GM19023 (cell line): ENCODE data around the gene MRFAP1.
A peak's percentile ranks its signal among the peaks of the same experiment; 100 is the strongest.

Source experiments
- ATAC-seq: cut with Tn5 transposase; IDR thresholded peaks from one replicate; pipeline ENCODE4 v1.9.1; 2021; ENCODE audit warnings: mild to moderate bottlenecking, moderate library complexity; ENCODE audit not compliant: unreplicated experiment

Gene MRFAP1

DNA sequence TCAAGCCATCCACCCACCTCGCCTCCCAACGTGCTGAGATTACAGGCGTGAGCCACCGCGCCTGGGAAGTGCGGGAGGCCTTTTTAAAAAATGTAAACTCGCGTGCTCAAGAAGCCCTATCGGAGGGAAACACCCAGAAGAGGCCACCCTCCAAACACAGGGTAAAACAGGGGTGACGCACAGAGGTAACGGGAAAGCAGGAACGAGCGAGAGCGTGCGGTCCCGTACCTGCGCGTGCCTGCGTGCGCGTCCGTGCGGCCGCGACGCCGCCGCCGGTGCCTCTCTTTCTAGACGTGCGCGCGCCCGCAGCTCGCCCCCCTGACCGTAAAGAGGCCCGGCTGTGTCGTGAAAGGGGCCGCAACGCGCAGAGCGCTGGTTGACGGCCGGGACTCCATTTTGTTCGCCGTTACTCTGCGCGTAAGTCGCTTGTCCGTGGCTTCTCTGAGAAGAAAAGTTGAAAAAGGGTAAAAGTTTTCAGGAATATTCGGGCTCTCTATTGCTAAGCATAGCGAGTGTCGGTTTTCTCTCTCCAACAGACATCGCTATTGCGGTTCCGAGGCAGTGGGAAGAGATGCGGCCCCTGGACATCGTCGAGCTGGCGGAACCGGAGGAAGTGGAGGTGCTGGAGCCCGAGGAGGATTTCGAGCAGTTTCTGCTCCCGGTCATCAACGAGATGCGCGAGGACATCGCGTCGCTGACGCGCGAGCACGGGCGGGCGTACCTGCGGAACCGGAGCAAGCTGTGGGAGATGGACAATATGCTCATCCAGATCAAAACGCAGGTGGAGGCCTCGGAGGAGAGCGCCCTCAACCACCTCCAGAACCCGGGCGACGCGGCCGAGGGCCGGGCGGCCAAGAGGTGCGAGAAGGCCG, at the start of gene MRFAP1:
MRFAP1 (plus strand) TSS at position 394 of the 872 bp plus-strand sequence; CDS start at position 572, 178 bp downstream.
- ATAC-seq = peak; percentile 77

GRCh38 chr4:6591313-6591712, 49.2 kb upstream of the MRFAP1 start:
- ATAC-seq = no peak

DNA sequence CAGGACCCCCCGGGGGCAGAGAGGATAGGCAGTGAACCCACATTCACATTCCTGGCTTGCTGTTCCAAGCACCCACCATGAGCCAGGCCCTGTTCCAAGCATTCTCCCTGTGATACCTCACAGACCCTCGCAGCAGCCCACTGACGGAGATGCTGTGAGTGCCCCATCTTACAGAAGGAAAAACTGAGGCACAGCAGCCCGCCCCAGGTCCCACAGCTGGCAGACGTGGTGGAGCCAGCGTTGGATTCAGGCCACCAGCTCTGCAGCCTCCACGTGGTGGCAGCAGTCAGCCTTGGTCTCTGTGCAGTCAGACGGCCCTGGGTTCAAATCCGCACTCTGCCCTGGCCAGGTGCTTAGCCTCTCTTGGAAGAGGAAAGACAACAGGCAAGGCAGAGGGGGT, 48.7 kb upstream of the MRFAP1 start:
- ATAC-seq = no peak

DNA sequence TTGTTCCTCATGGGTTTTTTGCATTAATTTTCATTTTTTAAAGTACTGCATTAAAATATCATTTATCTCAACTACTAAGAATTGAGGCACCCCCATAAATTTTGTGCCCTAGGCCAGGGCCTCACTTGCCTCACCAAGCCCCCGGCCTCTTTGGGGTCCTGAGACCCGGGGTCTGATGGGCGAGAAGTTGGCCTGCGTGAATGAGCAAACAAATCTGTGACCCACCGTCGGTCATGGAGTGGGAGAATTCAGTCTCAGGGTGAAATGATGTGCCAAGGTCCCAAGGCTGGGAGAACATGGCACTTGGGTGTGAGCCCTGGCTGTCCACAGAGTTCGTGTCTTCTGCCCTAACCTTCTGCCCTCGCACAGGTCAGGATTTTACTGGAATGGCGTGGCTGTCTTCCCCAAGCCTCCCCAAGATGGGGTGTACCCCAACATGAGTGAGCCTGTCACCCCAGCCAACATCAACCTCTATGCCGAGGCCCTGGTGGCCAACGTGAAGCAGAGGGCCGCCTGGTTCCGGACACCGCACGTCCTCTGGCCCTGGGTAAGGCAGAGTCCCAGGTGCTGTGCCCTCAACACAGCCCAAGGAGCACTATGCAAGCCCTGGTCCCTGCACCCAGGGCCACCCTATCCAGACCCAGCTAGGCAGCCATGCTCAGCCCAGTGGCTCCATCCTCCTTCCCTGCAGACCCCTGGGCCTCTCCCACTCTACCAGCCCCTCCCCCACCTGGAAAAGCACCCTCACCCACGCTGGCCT, 47.5 kb upstream of the MRFAP1 start:
- ATAC-seq = no peak

DNA sequence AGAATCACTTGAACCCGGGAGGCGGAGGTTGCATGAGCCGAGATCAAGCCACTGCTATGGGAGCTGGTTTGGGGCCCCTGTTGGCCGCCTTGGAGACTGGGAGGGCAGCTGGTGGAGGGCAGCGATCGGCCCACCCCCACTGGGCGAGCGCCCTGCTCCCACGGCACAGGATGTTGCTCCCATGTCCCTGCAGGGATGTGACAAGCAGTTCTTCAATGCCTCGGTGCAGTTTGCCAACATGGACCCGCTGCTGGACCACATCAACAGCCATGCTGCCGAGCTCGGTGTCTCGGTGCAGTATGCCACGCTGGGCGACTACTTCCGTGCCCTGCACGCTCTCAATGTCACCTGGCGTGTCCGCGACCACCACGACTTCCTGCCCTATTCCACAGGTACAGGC, 46.1 kb upstream of the MRFAP1 start:
- ATAC-seq = no peak

- no peak for ATAC-seq
Measured at GRCh38 chr4:6594826-6595355, 45.6 kb upstream of the MRFAP1 start.

- ATAC-seq = no peak
Measured at GRCh38 chr4:6595897-6596537, 44.5 kb upstream of the MRFAP1 start.

- ATAC-seq = no peak
Measured at GRCh38 chr4:6596948-6597347, 43.5 kb upstream of the MRFAP1 start.

DNA sequence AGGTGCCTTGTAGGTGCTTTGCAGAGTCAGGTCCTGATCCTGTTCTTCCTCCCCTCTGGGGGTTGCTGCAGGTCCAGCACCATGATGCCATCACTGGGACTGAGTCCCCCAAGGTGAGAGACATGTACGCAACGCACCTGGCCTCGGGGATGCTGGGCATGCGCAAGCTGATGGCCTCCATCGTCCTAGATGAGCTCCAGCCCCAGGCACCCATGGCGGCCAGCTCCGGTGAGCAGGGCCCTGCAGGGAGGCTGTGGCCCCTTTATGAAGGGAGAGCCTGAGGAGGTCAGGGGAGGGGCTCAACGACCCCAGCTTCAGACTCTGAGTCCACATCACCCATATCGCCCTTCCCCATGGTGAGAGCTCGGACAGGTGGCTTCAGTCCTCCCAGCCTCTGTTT, 42.4 kb upstream of the MRFAP1 start:
- ATAC-seq = no peak

DNA sequence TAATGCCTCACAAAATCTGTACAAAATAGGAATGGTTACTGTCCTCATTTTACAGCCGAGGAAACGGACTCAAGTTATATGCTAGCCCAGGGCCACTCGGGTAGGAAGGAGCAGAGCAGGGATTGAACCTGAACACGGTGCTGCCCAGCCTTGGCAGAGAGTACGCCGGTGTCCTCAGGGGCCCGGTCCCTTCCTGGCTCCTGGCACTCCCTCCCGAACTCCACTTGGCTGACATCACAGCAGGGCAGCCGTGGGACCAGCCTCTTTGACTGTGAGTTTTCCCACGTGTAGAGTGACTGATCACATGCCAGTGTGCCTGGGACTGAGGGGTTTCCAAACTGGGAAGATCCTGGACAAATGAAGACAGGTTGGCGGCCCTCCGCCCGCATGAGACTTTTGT, 41.8 kb upstream of the MRFAP1 start:
- ATAC-seq = no peak

DNA sequence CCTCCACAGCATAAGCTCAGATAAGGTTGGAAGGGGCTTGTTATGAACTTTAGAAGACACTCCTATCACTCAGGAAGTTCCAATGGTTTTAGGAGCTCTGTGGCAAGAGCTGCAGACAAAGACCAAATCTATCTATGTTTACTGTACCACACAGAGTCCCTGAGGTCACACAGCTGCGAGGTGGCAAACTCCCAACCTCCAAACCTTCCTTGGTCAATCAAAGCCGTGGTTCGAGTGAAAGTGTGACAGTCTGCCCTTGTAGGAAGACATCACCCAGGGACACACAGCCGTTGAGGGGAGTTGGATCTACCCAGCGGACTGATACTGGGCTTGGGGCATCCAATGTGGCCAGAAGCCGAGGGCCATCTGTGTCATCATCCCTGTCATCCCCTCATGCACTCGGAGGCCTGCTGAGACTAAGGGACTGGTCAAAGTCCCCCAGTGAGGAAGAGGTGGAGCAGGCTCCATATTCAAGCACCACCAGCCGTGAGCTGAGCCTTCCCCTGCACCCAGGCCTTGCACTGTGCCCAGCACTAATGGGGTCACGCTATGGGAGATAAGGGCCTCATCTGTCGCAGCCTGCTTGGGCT, 38.7 kb upstream of the MRFAP1 start:
- no peak for ATAC-seq

DNA sequence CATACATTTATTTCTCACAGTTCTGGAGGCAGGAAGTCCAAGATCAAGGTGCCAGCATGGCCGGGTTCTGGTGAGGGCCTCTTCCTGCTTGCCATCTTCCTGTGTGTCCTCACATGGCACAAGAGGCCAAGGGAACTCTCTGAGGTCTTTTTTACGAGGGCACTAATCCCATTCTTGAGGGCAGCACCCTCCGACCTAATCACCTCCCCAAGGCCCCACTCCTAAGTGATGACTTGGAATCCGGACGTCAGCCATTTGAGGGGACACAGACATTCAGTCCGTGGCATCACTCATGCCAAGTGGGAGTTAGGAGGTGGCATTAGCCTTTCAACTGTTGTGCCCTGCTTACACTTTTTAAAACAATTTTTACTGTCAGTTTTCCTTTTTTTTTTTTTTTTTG, 38.2 kb upstream of the MRFAP1 start:
- no peak for ATAC-seq

DNA sequence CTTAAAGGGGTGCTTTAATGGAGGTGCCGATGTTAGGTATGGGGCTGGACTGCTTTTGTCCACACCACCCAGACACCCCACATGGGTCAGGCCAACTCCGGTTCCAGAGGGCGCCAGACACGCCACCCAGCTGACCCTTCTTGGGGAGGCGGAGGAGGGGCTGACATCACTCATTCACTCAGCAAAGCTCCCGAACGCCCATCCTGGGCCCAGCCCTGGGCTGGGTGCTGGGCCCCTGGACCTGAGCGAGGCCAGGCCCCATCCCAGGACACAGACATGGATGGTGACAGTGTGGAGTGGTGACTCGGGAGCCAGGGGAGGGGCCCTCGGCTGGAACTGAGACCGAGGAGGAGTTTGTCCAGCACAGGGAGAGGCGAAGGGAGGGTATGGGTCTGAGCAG, 37.4 kb upstream of the MRFAP1 start:
- ATAC-seq = no peak

DNA sequence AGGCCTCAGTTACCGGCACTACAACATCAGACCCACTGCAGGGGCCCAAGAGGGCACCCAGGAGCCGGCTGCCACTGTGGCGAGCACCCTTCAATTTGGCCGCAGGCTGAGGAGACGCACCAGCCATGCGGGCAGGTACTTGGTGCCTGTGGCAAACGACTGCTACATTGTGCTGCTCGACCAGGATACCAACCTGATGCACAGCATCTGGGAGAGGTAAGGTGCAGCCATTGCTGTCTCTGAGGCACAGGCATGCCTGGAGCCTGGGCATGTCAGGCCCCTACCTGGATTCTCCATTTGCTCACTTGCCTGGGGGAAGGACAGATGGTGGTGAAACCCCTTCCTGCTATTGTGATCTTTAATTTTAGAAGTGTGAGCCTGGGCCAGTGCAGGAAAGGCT, 35.4 kb upstream of the MRFAP1 start:
- no peak for ATAC-seq

DNA sequence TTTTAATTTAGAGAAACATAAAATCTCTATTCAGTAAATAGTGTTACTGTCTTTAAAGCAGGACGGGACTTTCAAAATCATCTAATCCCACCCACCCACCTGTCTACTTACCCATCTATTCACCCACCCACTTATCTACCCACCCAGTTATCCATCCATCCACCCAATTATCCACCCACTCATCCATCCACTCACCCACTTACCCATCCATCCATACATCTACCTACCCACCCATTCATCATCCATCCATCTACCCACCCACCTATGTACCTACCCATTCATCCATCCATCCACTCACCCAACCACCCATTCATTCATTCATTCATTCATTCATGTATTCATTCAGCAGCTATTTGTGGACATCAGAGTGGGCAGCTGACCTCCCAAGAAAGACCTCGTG, 34.9 kb upstream of the MRFAP1 start:
- ATAC-seq = no peak

DNA sequence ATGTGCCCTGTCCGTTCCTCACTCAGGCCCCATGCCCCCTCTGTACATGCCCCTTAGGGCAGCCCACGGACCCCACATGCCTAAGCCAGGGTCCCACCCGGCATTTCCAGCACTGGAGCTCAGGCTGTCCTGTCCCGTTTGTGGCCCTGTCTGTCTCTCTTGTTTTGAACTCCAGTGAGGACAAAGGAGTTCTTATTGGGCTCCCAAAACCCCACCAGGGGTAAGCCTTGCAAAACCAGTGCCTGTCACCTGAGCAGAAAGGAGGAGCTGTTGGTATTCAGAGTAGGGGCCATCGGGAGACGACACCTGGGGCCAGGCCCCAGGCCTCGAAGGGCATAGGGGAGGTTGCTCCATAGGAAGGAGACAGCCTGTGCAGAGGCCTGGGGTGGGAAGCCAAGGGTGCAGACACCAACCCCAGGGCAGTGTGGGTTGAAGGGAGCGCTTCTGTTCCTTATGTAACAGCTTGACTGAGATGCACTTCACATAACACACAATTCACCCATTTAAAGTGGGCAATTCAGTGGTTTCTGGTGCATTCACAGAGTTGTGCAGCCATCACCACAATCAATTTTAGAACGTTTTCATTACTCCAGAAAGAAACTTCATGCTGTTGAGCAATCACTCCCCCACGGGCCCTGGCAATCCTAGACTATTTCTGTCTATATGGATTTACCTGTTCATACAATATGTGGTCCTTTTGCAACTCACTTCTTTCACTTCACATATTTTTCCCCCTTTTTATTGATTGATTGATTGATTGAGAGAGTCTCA, 33.8 kb upstream of the MRFAP1 start:
- no peak for ATAC-seq

DNA sequence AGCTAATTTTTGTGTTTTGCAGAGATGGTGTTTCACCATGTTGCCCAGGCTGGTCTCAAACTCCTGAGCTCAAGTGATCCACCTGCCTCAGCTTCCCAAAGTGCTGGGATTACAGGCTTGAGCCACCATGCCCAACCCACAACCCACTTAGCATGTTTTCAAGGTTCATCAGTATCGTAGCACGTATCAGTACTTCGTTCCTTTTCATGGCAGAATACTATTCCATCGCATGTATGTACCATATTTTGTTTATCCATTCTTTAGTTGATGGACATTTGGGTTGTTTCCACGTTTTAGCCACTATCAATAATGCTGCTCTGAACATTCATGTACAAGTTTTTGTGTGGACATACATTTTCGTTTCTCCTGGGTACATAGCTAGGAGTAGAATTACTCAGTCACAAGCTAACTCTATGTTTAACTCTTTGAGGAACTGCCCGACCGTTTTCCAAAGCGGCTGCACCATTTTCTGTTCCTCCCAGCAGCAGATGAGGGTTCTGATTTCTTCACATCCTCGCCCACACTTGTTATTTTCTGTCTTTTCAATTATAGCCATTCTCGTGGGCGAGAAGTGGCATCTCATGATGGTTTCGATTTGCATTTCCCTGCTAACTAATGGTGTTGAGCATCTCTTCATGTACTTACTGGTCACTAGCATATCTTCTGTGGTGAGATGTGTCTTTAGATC, 33.0 kb upstream of the MRFAP1 start:
- ATAC-seq = no peak

DNA sequence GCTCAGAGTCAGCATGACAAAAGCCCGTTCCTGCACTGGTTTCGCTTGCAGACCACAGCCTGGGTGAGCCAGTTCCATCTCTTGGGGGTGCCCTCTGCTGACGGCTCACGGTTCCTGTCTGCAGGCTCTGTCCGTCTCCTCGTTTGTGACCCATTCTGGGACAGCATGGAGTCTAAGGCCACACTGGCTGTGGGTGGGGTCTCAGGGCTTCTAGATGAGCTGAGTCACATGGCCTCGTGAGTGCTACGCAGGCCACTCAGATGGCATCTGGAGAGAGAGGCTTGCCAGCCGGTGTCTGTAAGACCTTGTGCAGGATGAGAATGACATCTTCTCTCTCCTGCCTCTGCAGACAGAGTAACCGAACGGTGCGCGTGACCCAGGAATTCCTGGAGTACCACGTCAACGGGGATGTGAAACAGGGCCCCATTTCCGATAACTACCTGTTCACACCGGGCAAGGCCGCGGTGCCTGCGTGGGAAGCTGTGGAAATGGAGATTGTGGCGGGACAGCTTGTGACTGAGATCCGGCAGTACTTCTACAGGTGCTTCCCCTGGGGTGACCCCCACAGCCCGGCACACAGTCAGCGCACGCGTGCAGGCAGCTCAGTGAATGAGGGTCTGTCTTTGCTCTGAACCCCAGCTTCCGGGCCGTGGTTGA, 31.6 kb upstream of the MRFAP1 start:
- ATAC-seq = no peak

GRCh38 chr4:6609415-6610079, 30.9 kb upstream of the MRFAP1 start:
- no peak for ATAC-seq
